Neural progenitor cell (in vitro differentiated cells): ENCODE results near the gene PDE8B. TPM values are rescaled to one million over a fixed set of nuclear protein-coding genes. Genes with fewer than 3 reads are reported as not detected.
A peak's percentile ranks its signal among the peaks of the same experiment; 100 is the strongest.

Experiments used
- DNase-seq: peaks from one replicate; pipeline ENCODE4 v3.0.0-alpha.2; 2016; ENCODE audit warnings: low spot score
- H2AFZ ChIP-seq: fragments of 200-600 bp; sonication (generic); replicated peaks from 2 replicates; pipeline ENCODE4 v1.6.1; 2016; ENCODE audit warnings: antibody characterized with exemption
- H3F3A ChIP-seq: fragments of 200-600 bp; sonication (generic); 2 replicates; pipeline ENCODE4 v1.6.1; 2016; ENCODE audit warnings: antibody characterized with exemption, low read depth
- H3K27ac ChIP-seq: fragments of 200-600 bp; sonication (generic); 2 replicates; pipeline ENCODE4 v1.5.1; 2016; ENCODE audit warnings: mild to moderate bottlenecking
- H3K27me3 ChIP-seq: fragments of 200-600 bp; sonication (generic); 2 replicates; pipeline ENCODE4 v1.6.1; 2016; ENCODE audit warnings: mild to moderate bottlenecking, moderate library complexity
- H3K36me3 ChIP-seq: fragments of 200-600 bp; sonication (generic); 2 replicates; pipeline ENCODE4 v1.5.1; 2016
- H3K4me1 ChIP-seq: fragments of 200-600 bp; sonication (generic); 2 replicates; pipeline ENCODE4 v1.6.1; 2016; ENCODE audit warnings: mixed run types
- H3K4me2 ChIP-seq: fragments of 200-600 bp; sonication (generic); 2 replicates; pipeline ENCODE4 v1.6.1; 2016
- H3K4me3 ChIP-seq: fragments of 200-600 bp; sonication (generic); 2 replicates; pipeline ENCODE4 v1.5.1; 2016
- H3K79me2 ChIP-seq: fragments of 200-600 bp; sonication (generic); 2 replicates; pipeline ENCODE4 v1.6.1; 2016; ENCODE audit warnings: low read depth
- H3K9ac ChIP-seq: fragments of 200-600 bp; sonication (generic); 2 replicates; pipeline ENCODE4 v1.6.1; 2016
- H3K9me3 ChIP-seq: fragments of 200-600 bp; sonication (generic); 2 replicates; pipeline ENCODE4 v1.5.1; 2016; ENCODE audit warnings: low read depth
- H4K20me1 ChIP-seq: fragments of 200-600 bp; sonication (generic); 2 replicates; pipeline ENCODE4 v1.6.1; 2016; ENCODE audit warnings: low read depth
- H3K27ac Mint-ChIP-seq: 3 replicates; pipeline ENCODE4 v1.8.0; 2021; ENCODE audit warnings: mixed read lengths
- H3K27me3 Mint-ChIP-seq: 2 replicates; pipeline ENCODE4 v1.8.0; 2022; ENCODE audit warnings: low read depth, mild to moderate bottlenecking, inconsistent platforms, moderate library complexity, mixed read lengths; ENCODE audit not compliant: insufficient read depth
- H3K36me3 Mint-ChIP-seq: 3 replicates; pipeline ENCODE4 v1.8.0; 2021; ENCODE audit warnings: mixed read lengths
- H3K4me1 Mint-ChIP-seq: 3 replicates; pipeline ENCODE4 v1.8.0; 2021; ENCODE audit warnings: mixed read lengths
- H3K4me3 Mint-ChIP-seq: 3 replicates; pipeline ENCODE4 v1.8.0; 2021; ENCODE audit warnings: mild to moderate bottlenecking, moderate library complexity, mixed read lengths
- H3K9me3 Mint-ChIP-seq: 3 replicates; pipeline ENCODE4 v1.8.0; 2020; ENCODE audit warnings: mixed read lengths
- CTCF ChIP-seq: fragments of 200-600 bp; sonication (generic); IDR thresholded peaks from 2 replicates; pipeline ENCODE4 v1.5.1; 2017; ENCODE audit warnings: antibody characterized with exemption, mild to moderate bottlenecking
- EZH2 ChIP-seq: fragments of 200-600 bp; sonication (generic); IDR thresholded peaks from 2 replicates; pipeline ENCODE4 v1.6.1; 2017; ENCODE audit warnings: antibody characterized with exemption, mild to moderate bottlenecking, moderate library complexity
- EZH2phosphoT487 ChIP-seq: fragments of 200-600 bp; sonication (generic); IDR thresholded peaks from 2 replicates; pipeline ENCODE4 v1.6.1; 2017; ENCODE audit warnings: antibody characterized with exemption
- total RNA-seq: library from RNA; depleted of rRNA; stranded (reverse); fragments of >200 nt; gene quantifications from 2 replicates; pipeline ENCODE4 v1.2.3, GENCODE V29; 2015; ENCODE audit warnings: low replicate concordance

PDE8B gene
- total RNA-seq, 1 donor from 2014 or later: 4.3 TPM

- no peaks in the 10 kb centered on the region for H4K20me1 ChIP-seq
- no peak overlapping the region for H3K9ac ChIP-seq
- H3K4me3 ChIP-seq: no peak overlapping the region
- H2AFZ ChIP-seq: no peak overlapping the region
- no peaks in the 10 kb centered on the region for H3K4me1 ChIP-seq
- no peaks in the 10 kb centered on the region for H3K27me3 ChIP-seq
- Mint-ChIP-seq H3K4me1 (no peaks in the 10 kb centered on the region), H3K27ac (no peak overlapping the region), H3K4me3 (no peak overlapping the region), H3K27me3 (no peaks in the 10 kb centered on the region), H3K36me3 (peaks cover 15% of the 10 kb centered on the region), H3K9me3 (no peaks in the 10 kb centered on the region)
- H3F3A ChIP-seq: no peaks in the 10 kb centered on the region
- no peak overlapping the region for H3K27ac ChIP-seq
- H3K36me3 ChIP-seq: no peaks in the 10 kb centered on the region
- TF ChIP-seq CTCF (no peak), EZH2 (no peak), EZH2phosphoT487 (no peak)
- H3K79me2 ChIP-seq: no peaks in the 10 kb centered on the region
- DNase-seq: no peak
- H3K9me3 ChIP-seq: no peaks in the 10 kb centered on the region
- H3K4me2 ChIP-seq: no peak overlapping the region
Observed at GRCh38 chr5:77431286-77431685, 220.8 kb downstream of the PDE8B start.

- no peak overlapping the region for H3K4me2 ChIP-seq
- H2AFZ ChIP-seq: no peak overlapping the region
- no peak overlapping the region for H3K4me3 Mint-ChIP-seq
- no peaks in the 10 kb centered on the region for H3K9me3 Mint-ChIP-seq
- no peaks in the 10 kb centered on the region for H3K36me3 ChIP-seq
- DNase-seq: no peak
- TF ChIP-seq CTCF (no peak), EZH2 (no peak), EZH2phosphoT487 (no peak)
- H3K9me3 ChIP-seq: no peaks in the 10 kb centered on the region
- peaks cover 15% of the 10 kb centered on the region for H3K36me3 Mint-ChIP-seq
- no peak overlapping the region for H3K27ac Mint-ChIP-seq
- no peaks in the 10 kb centered on the region for H3K4me1 Mint-ChIP-seq
- no peak overlapping the region for H3K27ac ChIP-seq
- H3F3A ChIP-seq: no peaks in the 10 kb centered on the region
- no peak overlapping the region for H3K9ac ChIP-seq
- H3K4me3 ChIP-seq: no peak overlapping the region
- H4K20me1 ChIP-seq: no peaks in the 10 kb centered on the region
- no peaks in the 10 kb centered on the region for H3K4me1 ChIP-seq
- H3K79me2 ChIP-seq: no peaks in the 10 kb centered on the region
- H3K27me3 ChIP-seq: no peaks in the 10 kb centered on the region
- H3K27me3 Mint-ChIP-seq: no peaks in the 10 kb centered on the region
Observed at GRCh38 chr5:77431719-77432118, 221.2 kb downstream of the PDE8B start.

- H3K27me3 ChIP-seq: no peaks in the 10 kb centered on the region
- Mint-ChIP-seq H3K27me3 (no peaks in the 10 kb centered on the region), H3K27ac (no peak overlapping the region)
Observed at GRCh38 chr5:77437194-77437593, 226.7 kb downstream of the PDE8B start.

More at GRCh38 chr5:77437194-77437593, 226.7 kb downstream of the PDE8B start:
- Histone ChIP-seq H3K27ac (no peak overlapping the region), H3K4me2 (no peak overlapping the region), H3F3A (no peaks in the 10 kb centered on the region), H3K36me3 (no peaks in the 10 kb centered on the region), H2AFZ (no peak overlapping the region), H3K9ac (no peak overlapping the region), H3K4me1 (no peaks in the 10 kb centered on the region), H3K9me3 (no peaks in the 10 kb centered on the region), H3K4me3 (no peak overlapping the region), H4K20me1 (no peaks in the 10 kb centered on the region), H3K79me2 (no peaks in the 10 kb centered on the region)
- peak; percentile 21 for DNase-seq
- no peaks in the 10 kb centered on the region for H3K9me3 Mint-ChIP-seq
- peaks cover 17% of the 10 kb centered on the region for H3K36me3 Mint-ChIP-seq
- no peak overlapping the region for H3K4me3 Mint-ChIP-seq
- TF ChIP-seq EZH2: no peak
- peak; percentile 48 for TF ChIP-seq CTCF
- H3K4me1 Mint-ChIP-seq: no peaks in the 10 kb centered on the region
